CD4-positive, alpha-beta T cell treated with Interleukin-6 at 100 ng/mL for 8 hours (primary cell): ENCODE results near the gene PYURF.

Experiments used
- DNase-seq: peaks from one replicate; pipeline ENCODE4 v3.0.0-alpha.2; 2020; ENCODE audit warnings: mixed read lengths, low spot score

The PYURF gene

DNA sequence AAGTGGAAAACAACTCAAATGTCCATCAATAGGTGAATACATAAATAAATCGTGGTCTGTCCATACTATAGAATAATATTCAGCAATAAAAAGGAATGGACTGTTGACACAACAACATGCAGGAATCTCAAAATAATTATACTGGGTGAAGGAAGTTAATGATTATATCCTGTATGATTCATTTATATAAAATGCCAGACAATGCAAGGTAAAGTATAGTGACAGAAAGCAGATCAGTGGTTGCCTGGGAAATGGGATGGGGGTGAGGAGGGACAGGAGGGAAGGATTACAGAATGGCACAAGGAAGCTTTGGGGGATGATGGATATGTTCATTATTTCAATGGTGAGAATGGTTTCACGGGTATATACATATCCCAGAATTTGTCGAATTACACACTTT lies 12.3 kb downstream of the PYURF start:
- no peak for DNase-seq

- no peak for DNase-seq
Measured at GRCh38 chr4:88503344-88503743, 20.2 kb downstream of the PYURF start.

GRCh38 chr4:88497859-88498409 lies 25.6 kb downstream of the PYURF start:
- no peak for DNase-seq

DNA sequence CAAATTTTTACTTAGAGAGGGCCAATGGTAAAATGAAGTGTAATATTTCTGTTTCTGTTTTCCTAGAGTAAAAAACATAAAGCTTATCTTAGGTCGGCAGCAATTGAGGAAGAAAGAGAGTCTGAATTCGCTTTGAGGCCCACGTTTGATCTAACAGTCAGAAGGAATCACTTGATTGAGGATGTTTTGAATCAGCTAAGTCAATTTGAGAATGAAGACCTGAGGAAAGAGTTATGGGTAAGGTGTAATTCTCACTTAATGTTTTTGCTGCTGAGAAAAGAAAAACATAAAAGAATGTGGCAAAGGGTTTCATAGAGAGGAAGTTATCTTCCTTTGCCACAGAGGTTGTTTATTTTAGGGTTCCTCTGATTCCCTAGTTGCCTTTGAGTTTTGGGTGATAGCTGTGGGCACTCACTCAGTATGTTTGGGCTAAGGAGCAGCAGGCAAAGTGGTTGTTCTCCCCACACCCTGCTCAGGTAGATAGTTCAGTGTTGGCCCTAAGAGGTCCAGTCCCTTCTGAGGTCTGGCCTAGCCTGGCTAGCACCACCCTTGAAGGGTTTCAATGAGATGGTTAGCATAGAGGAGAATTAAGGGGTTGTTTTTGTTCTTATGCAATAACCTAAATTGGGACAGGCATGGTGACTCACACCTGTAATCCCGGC lies 34.3 kb downstream of the PYURF start:
- DNase-seq: no peak

- DNase-seq: no peak
Measured at GRCh38 chr4:88481537-88481936, 42.0 kb downstream of the PYURF start.

- no peak for DNase-seq
Measured at GRCh38 chr4:88478247-88478646, 45.3 kb downstream of the PYURF start.

- no peak for DNase-seq
Measured at GRCh38 chr4:88477229-88477860, 46.2 kb downstream of the PYURF start.
